Daoy (cell line): ENCODE measurements around the gene AXIN1. TPM values are rescaled to one million over a fixed set of nuclear protein-coding genes. Genes with fewer than 3 reads are reported as not detected.

ENCODE experiments used
- DNase-seq: peaks from one replicate; pipeline ENCODE4 v3.0.0-alpha.2; 2015; ENCODE audit warnings: low read depth
- total RNA-seq: library from RNA; depleted of rRNA; stranded (reverse); fragments of >200 nt; shearing (Covaris generic); gene quantifications from 2 replicates; pipeline ENCODE4 v1.2.3, GENCODE V29; 2014; rRNA removed

The AXIN1 gene
- total RNA-seq, 1 experiment from 2014 or later, result 19.3 TPM

DNA sequence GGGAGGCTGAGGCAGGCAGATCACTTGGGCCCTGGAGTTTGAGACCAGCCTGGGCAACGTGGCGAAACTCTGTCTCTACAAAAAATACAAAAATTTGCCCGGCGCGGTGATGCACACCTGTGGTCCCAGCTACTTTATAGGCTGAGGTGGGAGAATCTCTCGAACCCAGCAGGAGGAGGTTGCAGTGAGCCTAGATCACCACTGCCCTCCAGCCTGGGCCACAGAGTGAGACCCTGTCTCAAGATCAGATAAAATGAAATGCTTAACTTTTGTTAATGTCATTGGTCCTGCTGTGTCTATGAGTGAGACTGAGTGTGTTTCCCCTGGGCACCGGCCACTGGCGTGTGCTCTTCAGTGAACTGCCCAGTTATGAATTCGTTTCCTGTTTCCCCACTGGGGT, 107.4 kb downstream of the AXIN1 start:
- no peak for DNase-seq

DNA sequence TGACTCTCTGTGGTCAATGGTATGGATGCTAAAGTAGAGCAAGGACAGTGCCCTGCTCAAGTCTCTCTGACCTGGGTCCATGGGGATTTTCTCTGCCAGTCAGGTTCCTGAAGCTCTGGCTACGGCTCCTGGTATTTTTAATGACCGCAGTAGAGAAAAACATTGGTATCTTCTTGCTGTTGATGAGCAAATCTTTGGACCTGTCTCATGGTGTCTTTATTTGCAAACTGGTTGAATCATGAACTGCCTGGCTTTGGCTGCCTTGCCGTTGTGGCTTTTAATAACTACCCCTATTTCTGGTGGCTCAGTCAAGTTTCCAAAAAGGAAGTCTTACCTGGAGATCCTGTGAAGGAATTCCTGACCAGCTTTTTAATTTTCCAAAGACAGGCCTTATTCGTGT, 109.2 kb downstream of the AXIN1 start:
- DNase-seq, result no peak

DNA sequence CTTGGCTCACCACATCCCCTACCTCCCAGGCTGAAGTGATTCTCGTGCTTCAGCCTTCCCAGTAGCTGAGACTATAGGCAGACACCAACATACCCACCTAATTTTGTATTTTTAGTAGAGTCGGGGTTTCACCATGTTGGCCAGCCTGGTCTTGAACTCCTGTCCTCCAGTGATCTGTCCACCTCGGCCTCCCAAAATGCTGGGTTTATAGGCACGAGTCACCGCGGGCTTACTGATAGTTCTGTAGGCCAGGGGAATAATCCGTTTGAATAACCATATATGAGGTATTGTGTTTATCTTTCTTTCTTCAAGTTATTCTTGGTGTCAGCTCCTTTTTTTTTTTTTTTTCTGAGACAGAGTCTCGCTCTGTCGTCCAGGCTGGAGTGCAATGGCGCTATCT, 110.2 kb downstream of the AXIN1 start:
- DNase-seq, result no peak

DNA sequence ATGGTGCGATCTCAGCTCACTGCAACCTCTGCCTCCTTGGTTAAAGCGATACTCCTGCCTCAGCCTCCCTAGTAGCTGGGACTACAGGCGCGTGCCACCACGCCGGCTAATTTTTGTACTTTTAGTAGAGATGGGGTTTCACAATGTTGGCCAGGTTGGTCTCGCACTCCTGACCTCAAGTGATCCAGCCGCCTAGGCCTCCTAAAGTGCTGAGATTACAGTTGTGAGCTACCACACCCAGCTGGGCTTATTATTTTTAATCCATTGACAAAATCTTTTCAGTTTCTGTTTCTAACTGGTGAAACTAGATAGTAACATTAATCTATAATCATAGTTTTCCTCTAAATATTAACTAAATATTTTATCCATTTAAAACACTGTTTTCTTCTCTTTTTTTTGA, 112.0 kb downstream of the AXIN1 start:
- DNase-seq, result no peak

DNA sequence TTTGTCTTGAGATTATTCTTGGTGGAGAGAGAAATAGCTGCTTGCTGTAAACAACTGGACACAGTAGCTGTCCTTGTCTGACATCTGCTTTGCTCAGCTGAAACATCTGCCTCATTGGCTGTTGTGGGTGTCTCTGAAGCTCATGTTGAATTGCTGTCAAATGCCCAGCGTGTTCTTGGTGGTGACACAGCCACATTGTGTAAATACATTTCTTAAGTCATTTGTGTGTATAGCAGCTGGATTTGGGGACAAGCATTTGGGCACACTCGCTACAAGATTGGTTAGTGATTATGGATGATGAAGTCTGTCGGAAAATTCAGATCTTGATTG, 112.6 kb downstream of the AXIN1 start:
- no peak for DNase-seq

Other genes starting within 250 kb of the AXIN1 start
- gene NPRL3, start 214.1 kb downstream of the AXIN1 start, total RNA-seq, result 2.6 and 3.3 TPM in 2 replicates
- gene HBZ, start 200.1 kb downstream of the AXIN1 start, total RNA-seq, result not detected in 2 replicates
- gene HBM, start 186.7 kb downstream of the AXIN1 start, total RNA-seq, result not detected in 2 replicates
- gene HBA2, start 179.8 kb downstream of the AXIN1 start, total RNA-seq, result 3.5 TPM in 1 of 2 replicates, not detected in the other
- gene HBA1, start 176.0 kb downstream of the AXIN1 start, total RNA-seq, result not detected in 2 replicates
- gene HBQ1, start 172.3 kb downstream of the AXIN1 start, total RNA-seq, result not detected in 2 replicates
- gene LUC7L, start 123.3 kb downstream of the AXIN1 start, total RNA-seq, result 35.5 and 42.3 TPM in 2 replicates
- gene FAM234A, start 117.9 kb downstream of the AXIN1 start, total RNA-seq, result 25.8 and 29.1 TPM in 2 replicates
- 0.06 TPM in 1 of 2 replicates, not detected in the other for gene RGS11, start 76.8 kb downstream of the AXIN1 start, total RNA-seq
- not detected in 2 replicates for gene ARHGDIG, start 72.1 kb downstream of the AXIN1 start, total RNA-seq
- 0.46 TPM in 1 of 2 replicates, not detected in the other for gene PDIA2, start 69.6 kb downstream of the AXIN1 start, total RNA-seq
- gene MRPL28, start 17.8 kb upstream of the AXIN1 start, total RNA-seq, result 128 and 141 TPM in 2 replicates
- gene PGAP6, start 29.3 kb upstream of the AXIN1 start, total RNA-seq, result 12.1 and 22.1 TPM in 2 replicates
- gene NME4, start 44.5 kb upstream of the AXIN1 start, total RNA-seq, result 35.6 and 39.9 TPM in 2 replicates
- 1.3 and 4.2 TPM in 2 replicates for gene DECR2, start 49.2 kb upstream of the AXIN1 start, total RNA-seq
- gene RAB11FIP3, start 72.9 kb upstream of the AXIN1 start, total RNA-seq, result 6.2 and 10.4 TPM in 2 replicates
- 23.3 and 23.4 TPM in 2 replicates for gene CAPN15, start 175.0 kb upstream of the AXIN1 start, total RNA-seq
- 0.23 TPM in 1 of 2 replicates, not detected in the other for gene PRR35, start 207.7 kb upstream of the AXIN1 start, total RNA-seq
- gene NHLRC4, start 214.3 kb upstream of the AXIN1 start, total RNA-seq, result 0.17 TPM in 1 of 2 replicates, not detected in the other
- 15.9 and 16.3 TPM in 2 replicates for gene PIGQ, start 217.2 kb upstream of the AXIN1 start, total RNA-seq
- 7.6 and 20.6 TPM in 2 replicates for gene RAB40C, start 237.3 kb upstream of the AXIN1 start, total RNA-seq